Endodermal cell (in vitro differentiated cells): ENCODE data around the gene SPAG8. TPM values are rescaled to one million over a fixed set of nuclear protein-coding genes. Genes with fewer than 3 reads are reported as not detected.

ENCODE experiments used
- DNase-seq: peaks from one replicate; pipeline ENCODE4 v3.0.0-alpha.2; 2017
- H3K27ac ChIP-seq: 2 replicates; pipeline ENCODE4 v1.5.1; 2013; ENCODE audit warnings: mild to moderate bottlenecking, low read depth, low read length, moderate library complexity
- H3K27me3 ChIP-seq: 2 replicates; pipeline ENCODE4 v1.6.1; 2013; ENCODE audit warnings: mild to moderate bottlenecking, low read length, moderate library complexity; ENCODE audit not compliant: insufficient read depth, control insufficient read depth, poor library complexity, severe bottlenecking
- H3K36me3 ChIP-seq: 2 replicates; pipeline ENCODE4 v1.7.0; 2013; ENCODE audit warnings: mild to moderate bottlenecking, low read length, moderate library complexity; ENCODE audit not compliant: control insufficient read depth, insufficient read depth
- H3K4me1 ChIP-seq: one replicate; pipeline ENCODE4 v1.7.0; 2013; ENCODE audit warnings: low read length; ENCODE audit not compliant: control insufficient read depth, insufficient read depth
- H3K4me3 ChIP-seq: 2 replicates; pipeline ENCODE4 v1.5.1; 2013; ENCODE audit warnings: mild to moderate bottlenecking, low read length, moderate library complexity
- H3K9ac ChIP-seq: 2 replicates; pipeline ENCODE4 v1.6.1; 2013; ENCODE audit warnings: mild to moderate bottlenecking, low read length, moderate library complexity; ENCODE audit not compliant: poor library complexity, severe bottlenecking; ENCODE audit errors: extremely low read depth
- H3K9me3 ChIP-seq: 2 replicates; pipeline ENCODE4 v1.6.1; 2013; ENCODE audit warnings: mild to moderate bottlenecking, low read length, moderate library complexity; ENCODE audit not compliant: control insufficient read depth
- H3K27ac Mint-ChIP-seq: 2 replicates; pipeline ENCODE4 v1.8.0; 2020; ENCODE audit warnings: mixed read lengths
- H3K27me3 Mint-ChIP-seq: 2 replicates; pipeline ENCODE4 v1.8.0; 2021; ENCODE audit warnings: mild to moderate bottlenecking, mixed read lengths; ENCODE audit not compliant: insufficient read depth
- H3K36me3 Mint-ChIP-seq: 2 replicates; pipeline ENCODE4 v1.8.0; 2020; ENCODE audit warnings: low read depth, mixed read lengths
- H3K4me1 Mint-ChIP-seq: 2 replicates; pipeline ENCODE4 v1.8.0; 2020; ENCODE audit warnings: mixed read lengths
- H3K4me3 Mint-ChIP-seq: 2 replicates; pipeline ENCODE4 v1.8.0; 2020; ENCODE audit warnings: mild to moderate bottlenecking, moderate library complexity, mixed read lengths
- H3K9me3 Mint-ChIP-seq: 2 replicates; pipeline ENCODE4 v1.8.0; 2020; ENCODE audit warnings: mild to moderate bottlenecking, mixed read lengths
- CTCF ChIP-seq: fragments of 200-600 bp; sonication (generic); conservative IDR thresholded peaks from 2 replicates; pipeline ENCODE4 v1.5.0; 2021; ENCODE audit warnings: antibody characterized with exemption, mild to moderate bottlenecking
- WGBS, 2 experiments: methylation state at CpG; one replicate each; pipeline versions ENCODE4 v1.1.5 to v1.1.7; 2013; ENCODE audit warnings: missing lambda C conversion rate in 2 of 2, mixed read lengths in 1 of 2; ENCODE audit not compliant: insufficient coverage in 1 of 2, insufficient read length in 1 of 2; 5-methylcytosine and 5-hydroxymethylcytosine counted together
- total RNA-seq, 2 donors: library from RNA; stranded (reverse); fragmentation: NEBNext Ultra II Directional in 1 of 2; extraction: Animal tissue kit (Norgen Biotek cat#: 25700) in 1 of 2; gene quantifications; 2 replicates in 1 of 2; 3 replicates in 1 of 2; pipeline ENCODE4 v1.2.1, GENCODE V29; 2021

Gene SPAG8
- total RNA-seq, 2 donors from 2014 or later, result 1.2 to 1.4 TPM

GRCh38 chr9:35759795-35760194 is 52.3 kb downstream of the SPAG8 start:
- H3K36me3 ChIP-seq, result peaks cover 11% of the 10 kb centered on the region
- 95 to 96% methylated on average over 4 of the region's 4 CpGs for WGBS, 2 experiments
- Mint-ChIP-seq H3K27ac (no peak overlapping the region), H3K9me3 (no peaks in the 10 kb centered on the region), H3K27me3 (no peaks in the 10 kb centered on the region), H3K36me3 (peaks cover 7% of the 10 kb centered on the region), H3K4me3 (no peak overlapping the region), H3K4me1 (peaks cover 8% of the 10 kb centered on the region)
- H3K4me3 ChIP-seq, result no peak overlapping the region
- no peak for DNase-seq
- no peaks in the 10 kb centered on the region for H3K27me3 ChIP-seq
- no peak for TF ChIP-seq CTCF
- H3K4me1 ChIP-seq, result no peaks in the 10 kb centered on the region
- H3K9ac ChIP-seq, result no peak overlapping the region
- no peaks in the 10 kb centered on the region for H3K9me3 ChIP-seq
- no peak overlapping the region for H3K27ac ChIP-seq

Other genes with a start within 250 kb of the SPAG8 start
- gene TESK1, start 207.0 kb downstream of the SPAG8 start, total RNA-seq, result 10 to 100 TPM; 30.7 to 35.2 TPM
- 1 to 10 TPM; 2.4 to 6.9 TPM for gene CD72, start 193.8 kb downstream of the SPAG8 start, total RNA-seq
- under 1 TPM in 1 of 2 donors, not detected in 1; 0.22 TPM for gene SIT1, start 161.3 kb downstream of the SPAG8 start, total RNA-seq
- gene RMRP, start 154.2 kb downstream of the SPAG8 start, total RNA-seq, result over 10,000 TPM; 17,358 to 20,060 TPM
- gene CCDC107, start 154.0 kb downstream of the SPAG8 start, total RNA-seq, result 10 to 100 TPM; 10.6 to 15.3 TPM
- gene ARHGEF39, start 147.1 kb downstream of the SPAG8 start, total RNA-seq, result 10 to 100 TPM; 22.1 to 36.4 TPM
- gene CA9, start 138.3 kb downstream of the SPAG8 start, total RNA-seq, result 1 to 10 TPM; 1.8 to 3.6 TPM
- 100 to 1,000 TPM; 191 to 251 TPM for gene TPM2, start 122.3 kb downstream of the SPAG8 start, total RNA-seq
- 100 to 1,000 TPM; 117 to 123 TPM for gene TLN1, start 80.1 kb downstream of the SPAG8 start, total RNA-seq
- gene CREB3, start 79.6 kb downstream of the SPAG8 start, total RNA-seq, result 10 to 100 TPM; 28.1 to 33.6 TPM
- gene GBA2, start 63.0 kb downstream of the SPAG8 start, total RNA-seq, result 100 to 1,000 TPM; 107 to 117 TPM
- gene RGP1, start 63.0 kb downstream of the SPAG8 start, total RNA-seq, result 10 to 100 TPM; 24.6 to 30.1 TPM
- gene MSMP, start 58.0 kb downstream of the SPAG8 start, total RNA-seq, result under 1 TPM in 1 of 2 donors, not detected in 1; 0.66 TPM
- gene NPR2, start 20.7 kb downstream of the SPAG8 start, total RNA-seq, result 10 to 100 TPM; 22.9 to 26.0 TPM
- gene HINT2, start 2.8 kb upstream of the SPAG8 start, total RNA-seq, result 10 to 100 TPM; 34.3 to 48.6 TPM
- under 1 TPM in 1 of 2 donors, not detected in 1; 0.22 TPM for gene FAM221B, start 16.5 kb upstream of the SPAG8 start, total RNA-seq
- gene TMEM8B, start 17.0 kb upstream of the SPAG8 start, total RNA-seq, result 10 to 100 TPM; 12.8 to 18.3 TPM
- not detected for gene OR13J1, start 58.1 kb upstream of the SPAG8 start, total RNA-seq
- not detected for gene HRCT1, start 93.9 kb upstream of the SPAG8 start, total RNA-seq
- under 1 TPM in 1 of 2 donors, not detected in 1; 0.29 TPM for gene SPAAR, start 97.2 kb upstream of the SPAG8 start, total RNA-seq
- not detected for gene OR2S2, start 145.9 kb upstream of the SPAG8 start, total RNA-seq
- gene RECK, start 224.7 kb upstream of the SPAG8 start, total RNA-seq, result 10 to 100 TPM; 11.5 to 16.1 TPM